NB4 (cell line): Measurements from ENCODE around the gene CIROP.

Experiments used
- DNase-seq: peaks from one replicate; pipeline ENCODE4 v3.0.0; 2010; ENCODE audit warnings: low read depth
- H3K4me3 ChIP-seq: one replicate; pipeline ENCODE4 v1.5.1; 2011; ENCODE audit warnings: mild to moderate bottlenecking, low read depth, low read length, moderate library complexity
- MAX ChIP-seq: IDR thresholded peaks from 2 replicates; pipeline ENCODE4 v1.6.1; 2011; ENCODE audit warnings: low read depth, low read length
- MYC ChIP-seq: IDR thresholded peaks from 2 replicates; pipeline ENCODE4 v1.6.1; 2011; ENCODE audit warnings: low read depth, low read length
- POLR2A ChIP-seq: IDR thresholded peaks from 2 replicates; pipeline ENCODE4 v1.6.1; 2011; ENCODE audit warnings: mild to moderate bottlenecking; ENCODE audit not compliant: insufficient read length; ENCODE audit errors: extremely low read depth
- TF ChIP-seq, protein P1 (sequence below): IDR thresholded peaks from one replicate; pipeline ENCODE4 v1.5.1; 2012; ENCODE audit warnings: low read depth, low read length

The CIROP gene

DNA sequence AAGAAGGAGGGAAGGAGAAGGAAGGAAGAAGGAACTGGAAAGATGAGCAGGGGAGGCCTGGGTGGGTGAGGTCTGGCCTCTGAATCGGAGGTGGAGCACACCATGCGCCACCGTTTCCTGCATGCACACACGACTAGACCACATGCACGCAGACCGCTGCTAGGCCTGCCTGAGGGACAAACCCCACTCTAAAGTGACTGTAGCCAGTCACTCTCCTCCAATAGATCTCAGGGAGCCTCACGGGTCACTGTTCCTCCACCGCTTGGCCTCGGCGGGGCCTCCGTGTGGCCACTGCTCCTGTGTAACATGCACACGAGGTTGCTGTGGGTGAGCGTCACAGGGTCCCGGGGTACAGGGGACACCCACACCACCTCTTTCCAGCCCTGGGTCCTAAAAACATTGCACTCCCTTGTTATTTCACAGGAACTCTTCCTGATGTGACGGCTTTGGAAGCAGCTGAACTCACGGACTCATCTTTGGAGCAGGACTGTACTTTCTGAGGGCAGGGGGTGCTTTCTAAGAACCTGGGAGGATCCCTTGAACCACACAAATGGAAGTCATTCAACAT, 31.9 kb upstream of the CIROP start:
- no peak for DNase-seq
- no peak overlapping the region for H3K4me3 ChIP-seq
- no peak for TF ChIP-seq MAX
- TF ChIP-seq MYC, result no peak
- no peak for TF ChIP-seq POLR2A
- TF ChIP-seq, protein P1, sequence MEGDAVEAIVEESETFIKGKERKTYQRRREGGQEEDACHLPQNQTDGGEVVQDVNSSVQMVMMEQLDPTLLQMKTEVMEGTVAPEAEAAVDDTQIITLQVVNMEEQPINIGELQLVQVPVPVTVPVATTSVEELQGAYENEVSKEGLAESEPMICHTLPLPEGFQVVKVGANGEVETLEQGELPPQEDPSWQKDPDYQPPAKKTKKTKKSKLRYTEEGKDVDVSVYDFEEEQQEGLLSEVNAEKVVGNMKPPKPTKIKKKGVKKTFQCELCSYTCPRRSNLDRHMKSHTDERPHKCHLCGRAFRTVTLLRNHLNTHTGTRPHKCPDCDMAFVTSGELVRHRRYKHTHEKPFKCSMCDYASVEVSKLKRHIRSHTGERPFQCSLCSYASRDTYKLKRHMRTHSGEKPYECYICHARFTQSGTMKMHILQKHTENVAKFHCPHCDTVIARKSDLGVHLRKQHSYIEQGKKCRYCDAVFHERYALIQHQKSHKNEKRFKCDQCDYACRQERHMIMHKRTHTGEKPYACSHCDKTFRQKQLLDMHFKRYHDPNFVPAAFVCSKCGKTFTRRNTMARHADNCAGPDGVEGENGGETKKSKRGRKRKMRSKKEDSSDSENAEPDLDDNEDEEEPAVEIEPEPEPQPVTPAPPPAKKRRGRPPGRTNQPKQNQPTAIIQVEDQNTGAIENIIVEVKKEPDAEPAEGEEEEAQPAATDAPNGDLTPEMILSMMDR, result no peak

GRCh38 chr14:23132970-23133369, 28.2 kb upstream of the CIROP start:
- no peak for TF ChIP-seq MAX
- TF ChIP-seq POLR2A, result no peak
- TF ChIP-seq MYC, result no peak
- TF ChIP-seq, protein P1, result no peak

DNA sequence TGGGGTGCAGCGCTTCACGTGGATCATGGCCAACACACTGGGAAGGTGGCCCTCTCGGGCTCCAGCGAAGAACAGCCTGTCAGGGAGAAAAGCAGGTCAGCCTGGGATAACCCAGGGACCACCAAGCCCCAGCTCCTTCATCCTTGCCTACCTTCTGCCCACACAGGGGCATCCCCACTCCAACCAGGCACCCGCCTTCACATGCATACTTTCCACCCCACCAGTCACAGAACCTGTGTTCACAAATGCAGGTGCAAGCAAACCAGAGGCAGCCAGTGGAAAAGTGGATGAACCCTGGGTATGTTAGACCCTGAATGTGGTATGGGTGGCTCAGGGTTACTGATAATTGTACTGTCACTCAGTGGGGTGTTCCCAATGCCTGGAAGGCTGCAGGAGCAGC, 26.7 kb upstream of the CIROP start:
- TF ChIP-seq, protein P1, result no peak
- TF ChIP-seq POLR2A (no peak), MAX (no peak), MYC (no peak)
- H3K4me3 ChIP-seq, result no peak overlapping the region
- DNase-seq, result no peak

More at GRCh38 chr14:23132970-23133369, 28.2 kb upstream of the CIROP start:
- DNase-seq, result no peak
- no peak overlapping the region for H3K4me3 ChIP-seq

DNA sequence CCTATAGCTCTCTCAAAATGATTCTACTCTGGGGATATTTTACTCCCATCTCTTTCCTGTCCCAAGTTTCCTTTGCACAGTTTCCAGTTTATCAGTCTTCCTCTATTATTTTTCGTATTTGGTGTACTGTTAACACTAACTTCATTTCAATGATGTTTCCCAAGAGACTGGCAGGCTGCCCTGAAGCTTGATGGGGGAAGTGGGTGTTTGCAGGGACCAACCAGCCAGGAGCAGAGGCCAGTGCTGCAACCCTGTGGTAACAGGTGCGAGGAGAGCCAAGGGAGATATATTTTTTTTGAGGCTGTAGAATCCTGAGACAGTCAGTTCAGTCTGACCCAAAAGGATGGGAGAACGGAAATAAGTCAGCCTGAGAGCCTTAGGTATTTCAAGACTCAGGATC, 26.1 kb upstream of the CIROP start:
- H3K4me3 ChIP-seq, result no peak overlapping the region
- no peak for TF ChIP-seq MAX
- TF ChIP-seq MYC, result no peak
- TF ChIP-seq, protein P1, result no peak
- TF ChIP-seq POLR2A, result no peak
- peak; percentile 57 for DNase-seq

GRCh38 chr14:23129759-23130316, 25.0 kb upstream of the CIROP start:
- TF ChIP-seq MYC, result no peak
- TF ChIP-seq, protein P1, result no peak
- TF ChIP-seq POLR2A, result no peak
- no peak for TF ChIP-seq MAX
- no peak for DNase-seq
- H3K4me3 ChIP-seq, result no peak overlapping the region
